ENCODE results near the gene ROBO4. TPM values are rescaled to one million over a fixed set of nuclear protein-coding genes. Genes with fewer than 3 reads are reported as not detected.

Gene ROBO4
- total RNA-seq = 0.85 and 4.2 TPM in 2 replicates

- no peak for DNase-seq (ENCODE audit: low read depth)
Measured at GRCh38 chr11:124897674-124898262, at the start of gene ROBO4. TSS of gene ROBO4 (minus strand) at chr11:124897865. CDS start at chr11:124897795, 70 bp downstream.

GRCh38 chr11:124946735-124947141, 49.1 kb upstream of the ROBO4 start:
- DNase-seq (ENCODE audit: low read depth) = peak; percentile 10

- no peak for DNase-seq (ENCODE audit: low read depth)
Measured at GRCh38 chr11:124945826-124946225, 48.2 kb upstream of the ROBO4 start.

- DNase-seq (ENCODE audit: low read depth) = peak; percentile 26
Measured at GRCh38 chr11:124944565-124944964, 46.9 kb upstream of the ROBO4 start.

GRCh38 chr11:124943741-124944140, 46.1 kb upstream of the ROBO4 start:
- DNase-seq (ENCODE audit: low read depth) = no peak

- DNase-seq (ENCODE audit: low read depth) = no peak
Measured at GRCh38 chr11:124943254-124943616, 45.6 kb upstream of the ROBO4 start.

- DNase-seq (ENCODE audit: low read depth) = no peak
Measured at GRCh38 chr11:124942466-124943253, 45.0 kb upstream of the ROBO4 start.

GRCh38 chr11:124941703-124942102, 44.0 kb upstream of the ROBO4 start:
- no peak for DNase-seq (ENCODE audit: low read depth)

- DNase-seq (ENCODE audit: low read depth) = no peak
Measured at GRCh38 chr11:124938970-124939369, 41.3 kb upstream of the ROBO4 start.

GRCh38 chr11:124938206-124938765, 40.6 kb upstream of the ROBO4 start:
- no peak for DNase-seq (ENCODE audit: low read depth)

- DNase-seq (ENCODE audit: low read depth) = no peak
Measured at GRCh38 chr11:124937336-124937935, 39.8 kb upstream of the ROBO4 start.

GRCh38 chr11:124935548-124936514, 38.2 kb upstream of the ROBO4 start, which contains the start of gene HEPACAM:
TSS of gene HEPACAM (minus strand) at chr11:124936047. CDS start at chr11:124936006, 41 bp downstream.
- DNase-seq (ENCODE audit: low read depth) = no peak

GRCh38 chr11:124934862-124935547, 37.3 kb upstream of the ROBO4 start:
- peak; percentile 87 for DNase-seq (ENCODE audit: low read depth)

- no peak for DNase-seq (ENCODE audit: low read depth)
Measured at GRCh38 chr11:124930799-124931198, 33.1 kb upstream of the ROBO4 start.

GRCh38 chr11:124928942-124929665, 31.4 kb upstream of the ROBO4 start:
- DNase-seq (ENCODE audit: low read depth) = peak; percentile 4

- no peak for DNase-seq (ENCODE audit: low read depth)
Measured at GRCh38 chr11:124923296-124923695, 25.6 kb upstream of the ROBO4 start.

GRCh38 chr11:124922831-124923230, 25.2 kb upstream of the ROBO4 start:
- no peak for DNase-seq (ENCODE audit: low read depth)

GRCh38 chr11:124920870-124921609, 23.4 kb upstream of the ROBO4 start:
- peak; percentile 26 for DNase-seq (ENCODE audit: low read depth)

- no peak for DNase-seq (ENCODE audit: low read depth)
Measured at GRCh38 chr11:124920356-124920755, 22.7 kb upstream of the ROBO4 start.

All from renal cortical epithelial cell (primary cell).